Sigmoid colon (tissue), 4 donors: ENCODE measurements around the gene DCAF7.

Experiments used
- CTCF ChIP-seq, 4 experiments: fragments of 450-650 bp in 3 of 4; fragments of 200-600 bp in 1 of 4; IDR thresholded peaks; one replicate each; pipeline ENCODE4 v1.5.1; 2016 to 2019; ENCODE audit warnings: antibody characterized with exemption in 4 of 4, mild to moderate bottlenecking in 3 of 4, moderate library complexity in 2 of 4
- EP300 ChIP-seq, 4 donors: sonication (generic); formaldehyde crosslinking; IDR thresholded peaks; one replicate each; pipeline ENCODE4 v1.6.1; 2017; ENCODE audit warnings: antibody characterized with exemption in 4 of 4
- POLR2A ChIP-seq, 2 donors: fragments of 450-650 bp; IDR thresholded peaks; one replicate each; pipeline ENCODE4 v1.6.1; 2016; ENCODE audit warnings: antibody characterized with exemption in 2 of 2, mild to moderate bottlenecking in 2 of 2, moderate library complexity in 2 of 2
- POLR2AphosphoS5 ChIP-seq, 4 donors: sonication (generic); formaldehyde crosslinking; IDR thresholded peaks; one replicate each; pipeline ENCODE4 v1.6.1; 2017; ENCODE audit warnings: antibody characterized with exemption in 4 of 4

GRCh38 chr17:63563339-63563738 is 13.1 kb downstream of the DCAF7 start:
- TF ChIP-seq CTCF (IDR thresholded peaks at IDR 0.05) = no peak
- no peak for TF ChIP-seq POLR2A (IDR thresholded peaks at IDR 0.05)
- no peak for TF ChIP-seq EP300 (IDR thresholded peaks at IDR 0.05)
- TF ChIP-seq POLR2AphosphoS5 (IDR thresholded peaks at IDR 0.05) = no peak
